Endothelial cell of umbilical vein (primary cell): Measurements from ENCODE around the gene GLB1L2. TPM values are rescaled to one million over a fixed set of nuclear protein-coding genes. Genes with fewer than 3 reads are reported as not detected.

Experiments used
- BruUV-seq: library from RNA; stranded (reverse); fragments of 400-500 nt; replicated peaks from 2 replicates; lab custom pipeline; 2021; lab: Mats Ljungman, UMichigan
- CTCF ChIA-PET: fragments of 300-600, 350-600 bp; sonication (Branson Sonifier 250); formaldehyde crosslinking; loops from one replicate; lab custom pipeline; 2021; ENCODE audit warnings: antibody characterized with exemption, inconsistent platforms; lab: Charles Lee
- POLR2A ChIA-PET: fragments of 300-600, 350-600 bp; sonication (Branson Sonifier 250); formaldehyde crosslinking; loops from one replicate; lab custom pipeline; 2021; ENCODE audit warnings: antibody characterized with exemption, inconsistent platforms; lab: Charles Lee
- DNase-seq: peaks from one replicate; pipeline ENCODE4 v3.0.0-alpha.2; 2011; ENCODE audit warnings: low read depth, low spot score
- FAIRE-seq: peaks from 2 replicates; lab custom pipeline; 2011; peaks lifted over from hg19 to GRCh38; lab: Jason Lieb, UNC
- H2AFZ ChIP-seq: 2 replicates; pipeline ENCODE4 v1.6.0; 2012; ENCODE audit warnings: low read depth, low read length, control low read depth, inconsistent platforms
- H3K27ac ChIP-seq: 2 replicates; pipeline ENCODE4 v1.5.1; 2011; ENCODE audit warnings: low read depth, mild to moderate bottlenecking, control low read depth, low read length, moderate library complexity; ENCODE audit not compliant: insufficient read depth
- H3K27me3 ChIP-seq, 2 experiments: 2 replicates each; pipeline versions ENCODE4 v1.6.0 to v1.6.1; 2011; ENCODE audit warnings: low read length in 2 of 2, mixed read lengths in 1 of 2; ENCODE audit not compliant: control insufficient read depth in 2 of 2, insufficient read depth in 2 of 2
- H3K36me3 ChIP-seq, 2 experiments: 2 replicates in 1 of 2; 3 replicates in 1 of 2; pipeline ENCODE4 v1.5.1; 2011; ENCODE audit warnings: low read length in 2 of 2, mild to moderate bottlenecking in 1 of 2, moderate library complexity in 1 of 2; ENCODE audit not compliant: control insufficient read depth in 2 of 2, insufficient read depth in 2 of 2; ENCODE audit errors: extremely low read depth in 1 of 2
- H3K4me1 ChIP-seq: 3 replicates; pipeline ENCODE4 v1.5.1; 2011; ENCODE audit warnings: mild to moderate bottlenecking, low read length; ENCODE audit not compliant: control insufficient read depth, insufficient read depth; ENCODE audit errors: extremely low read depth
- H3K4me2 ChIP-seq: 2 replicates; pipeline ENCODE4 v1.6.1; 2011; ENCODE audit warnings: low read length, control low read depth, mixed read lengths; ENCODE audit not compliant: insufficient read depth
- H3K4me3 ChIP-seq, 3 experiments: fragments of 200-600 bp in 1 of 3; sonication (generic), shearing (Covaris generic) in 1 of 3; replicated peaks in 1 of 3; 2 replicates each; pipeline ENCODE4 v1.5.1; 2011 to 2016; ENCODE audit warnings: control low read depth in 3 of 3, low read length in 3 of 3, mild to moderate bottlenecking in 2 of 3, inconsistent platforms in 1 of 3, low read depth in 1 of 3, moderate library complexity in 1 of 3; ENCODE audit not compliant: insufficient read depth in 1 of 3
- H3K79me2 ChIP-seq: 2 replicates; pipeline ENCODE4 v1.6.0; 2012; ENCODE audit warnings: low read length, inconsistent platforms; ENCODE audit not compliant: control insufficient read depth, insufficient read depth
- H3K9ac ChIP-seq: replicated peaks from 2 replicates; pipeline ENCODE3; 2011; ENCODE audit warnings: low read length, control low read depth; ENCODE audit not compliant: insufficient read depth; ENCODE audit errors: extremely low read depth
- H3K9me1 ChIP-seq: replicated peaks from 3 replicates; pipeline ENCODE4 v1.6.0; 2011; ENCODE audit warnings: mild to moderate bottlenecking, low read length; ENCODE audit not compliant: control insufficient read depth, insufficient read depth; ENCODE audit errors: extremely low read depth
- H3K9me3 ChIP-seq: replicated peaks from 2 replicates; pipeline ENCODE4 v1.5.1; 2012; ENCODE audit warnings: low read length, inconsistent platforms; ENCODE audit not compliant: control insufficient read depth, insufficient read depth
- H4K20me1 ChIP-seq: replicated peaks from 2 replicates; pipeline ENCODE3; 2011; ENCODE audit warnings: mild to moderate bottlenecking, low read length; ENCODE audit not compliant: control insufficient read depth, insufficient read depth; ENCODE audit errors: extremely low read depth
- EZH2 ChIP-seq: IDR thresholded peaks from 2 replicates; pipeline ENCODE4 v1.6.1; 2012; ENCODE audit warnings: borderline replicate concordance, low read depth, mild to moderate bottlenecking, moderate library complexity, low read length, inconsistent platforms; ENCODE audit not compliant: severe bottlenecking
- FOS ChIP-seq: IDR thresholded peaks from 2 replicates; pipeline ENCODE4 v1.6.1; 2011; ENCODE audit warnings: mild to moderate bottlenecking, low read length, moderate library complexity, borderline replicate concordance; ENCODE audit not compliant: insufficient read depth
- GATA2 ChIP-seq: IDR thresholded peaks from 2 replicates; pipeline ENCODE4 v1.7.0; 2011; ENCODE audit warnings: low read depth, mild to moderate bottlenecking, moderate library complexity, mixed read lengths, low read length; ENCODE audit not compliant: insufficient read length, insufficient read depth
- JUN ChIP-seq: IDR thresholded peaks from 2 replicates; pipeline ENCODE4 v1.6.1; 2011; ENCODE audit warnings: borderline replicate concordance, low read depth; ENCODE audit not compliant: insufficient read length, insufficient read depth
- MYC ChIP-seq: IDR thresholded peaks from one replicate; pipeline ENCODE4 v1.6.1; 2011; ENCODE audit warnings: mild to moderate bottlenecking, low read depth, low read length
- POLR2A ChIP-seq: IDR thresholded peaks from 2 replicates; pipeline ENCODE4 v1.6.1; 2012; ENCODE audit warnings: low read depth, mild to moderate bottlenecking, control low read depth, low read length
- POLR2AphosphoS5 ChIP-seq: IDR thresholded peaks from 2 replicates; pipeline ENCODE4 v1.6.1; 2012; ENCODE audit warnings: low read depth, mild to moderate bottlenecking, control low read depth, low read length, moderate library complexity; ENCODE audit not compliant: insufficient read depth
- dilution Hi-C: fragments of 300-500 bp; cut with MboI; formaldehyde crosslinking; loops from one replicate; pipeline ENCODE4 v1.15.0; 2019; ENCODE audit warnings: low sequenced_read_pairs; ENCODE audit not compliant: extremely low pct_ligation_motif_present
- intact Hi-C: fragments of 100-400 bp; cut with micrococcal nuclease; formaldehyde crosslinking; loops from one replicate; pipeline ENCODE4 v1.10.0; 2022
- polyA plus RNA-seq, 4 experiments: library from polyadenylated mRNA; depleted of rRNA in 3 of 4; stranded (reverse) in 3 of 4; unstranded in 1 of 4; fragments of >200 nt; gene quantifications; 2 replicates each; pipeline versions ENCODE4 v1.2.1 to v1.2.3, GENCODE V29; 2011 to 2012; ENCODE audit warnings: missing spikeins in 1 of 4
- total RNA-seq: library from RNA; stranded (reverse); gene quantifications from 2 replicates; pipeline ENCODE4 v1.2.3, GENCODE V29; 2021
- TF ChIP-seq, protein P1 (sequence below): IDR thresholded peaks from 2 replicates; pipeline ENCODE4 v1.6.1; 2011; ENCODE audit not compliant: insufficient read depth, insufficient read length
- TF ChIP-seq, protein P2 (sequence below), 2 donors: IDR thresholded peaks; 1 replicate in 1 of 2; 2 replicates in 1 of 2; pipeline ENCODE4 v1.5.1; 2011; ENCODE audit warnings: low read length in 2 of 2, mild to moderate bottlenecking in 2 of 2, moderate library complexity in 2 of 2, control low read depth in 1 of 2, inconsistent platforms in 1 of 2, low read depth in 1 of 2; ENCODE audit not compliant: insufficient read depth in 1 of 2; ENCODE audit errors: extremely low read depth in 1 of 2

Gene GLB1L2
- total and polyA plus RNA-seq, 2 donors (not counting 3 experiments of a cell fraction or from before 2014, with no cell fraction given): 0.55 to 0.59 TPM

DNA sequence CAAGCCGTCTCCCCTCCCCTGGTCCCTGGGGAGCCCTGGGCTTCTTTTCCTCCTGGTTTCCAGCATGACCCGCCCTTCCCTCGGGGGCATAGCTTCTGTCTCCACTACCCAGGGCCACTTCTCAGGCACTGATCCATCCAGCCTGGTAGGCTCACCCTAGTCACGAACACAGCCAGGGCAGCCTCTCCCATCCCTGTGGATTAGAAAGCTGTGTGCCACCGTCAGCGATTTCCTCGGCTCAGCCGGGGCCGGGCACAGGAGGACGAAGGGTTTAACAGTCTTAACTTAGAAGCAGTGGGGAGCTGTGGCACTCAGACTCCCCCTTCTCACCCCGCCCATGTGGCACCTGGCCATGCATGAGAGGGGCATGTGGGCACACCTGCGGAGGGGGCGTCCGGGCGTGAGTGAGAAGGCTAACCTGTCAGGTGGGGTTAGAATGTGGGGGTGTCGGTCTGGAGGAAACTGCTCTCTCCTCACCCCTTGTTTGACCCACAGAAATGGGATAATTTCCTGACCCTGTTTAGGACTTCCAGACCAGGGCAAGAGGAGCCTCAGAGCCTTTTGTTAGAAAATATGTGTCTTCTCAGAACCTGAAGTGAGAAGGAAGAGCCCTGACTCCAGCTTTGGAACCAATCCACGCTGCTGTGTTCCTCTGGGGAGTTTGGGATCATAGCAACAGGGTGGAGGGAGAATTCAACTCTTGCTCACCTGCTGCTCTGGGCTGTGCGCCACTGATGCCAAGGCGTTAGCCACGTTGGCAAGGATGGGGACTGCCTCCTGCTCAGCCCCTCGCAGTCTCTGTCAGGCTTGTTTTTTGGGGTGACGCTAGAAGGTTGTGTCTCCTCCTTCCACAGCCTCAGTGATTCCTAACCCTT, 14.6 kb downstream of the GLB1L2 start:
- no peak for TF ChIP-seq POLR2AphosphoS5
- TF ChIP-seq GATA2: no peak
- TF ChIP-seq, protein P1, sequence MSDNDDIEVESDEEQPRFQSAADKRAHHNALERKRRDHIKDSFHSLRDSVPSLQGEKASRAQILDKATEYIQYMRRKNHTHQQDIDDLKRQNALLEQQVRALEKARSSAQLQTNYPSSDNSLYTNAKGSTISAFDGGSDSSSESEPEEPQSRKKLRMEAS: no peak
- TF ChIP-seq MYC: no peak
- TF ChIP-seq, protein P2, sequence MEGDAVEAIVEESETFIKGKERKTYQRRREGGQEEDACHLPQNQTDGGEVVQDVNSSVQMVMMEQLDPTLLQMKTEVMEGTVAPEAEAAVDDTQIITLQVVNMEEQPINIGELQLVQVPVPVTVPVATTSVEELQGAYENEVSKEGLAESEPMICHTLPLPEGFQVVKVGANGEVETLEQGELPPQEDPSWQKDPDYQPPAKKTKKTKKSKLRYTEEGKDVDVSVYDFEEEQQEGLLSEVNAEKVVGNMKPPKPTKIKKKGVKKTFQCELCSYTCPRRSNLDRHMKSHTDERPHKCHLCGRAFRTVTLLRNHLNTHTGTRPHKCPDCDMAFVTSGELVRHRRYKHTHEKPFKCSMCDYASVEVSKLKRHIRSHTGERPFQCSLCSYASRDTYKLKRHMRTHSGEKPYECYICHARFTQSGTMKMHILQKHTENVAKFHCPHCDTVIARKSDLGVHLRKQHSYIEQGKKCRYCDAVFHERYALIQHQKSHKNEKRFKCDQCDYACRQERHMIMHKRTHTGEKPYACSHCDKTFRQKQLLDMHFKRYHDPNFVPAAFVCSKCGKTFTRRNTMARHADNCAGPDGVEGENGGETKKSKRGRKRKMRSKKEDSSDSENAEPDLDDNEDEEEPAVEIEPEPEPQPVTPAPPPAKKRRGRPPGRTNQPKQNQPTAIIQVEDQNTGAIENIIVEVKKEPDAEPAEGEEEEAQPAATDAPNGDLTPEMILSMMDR (IDR thresholded peaks at IDR 0.05; ENCODE audit: extremely low read depth in 1 of 2, insufficient read depth in 1 of 2, low read depth in 1 of 2, low read length in 2 of 2): no peak
- no peak for TF ChIP-seq FOS
- TF ChIP-seq POLR2A: no peak
- no peak for TF ChIP-seq JUN
- no peak for TF ChIP-seq EZH2
- H3K79me2 ChIP-seq: no peaks in the 10 kb centered on the region
- H2AFZ ChIP-seq: no peak overlapping the region
- H3K27me3 ChIP-seq: no peaks in the 10 kb centered on the region
- H3K9me1 ChIP-seq: no peaks in the 10 kb centered on the region
- intact Hi-C loops: no loop called here
- dilution Hi-C loops: no loop called here
- no TSS peak for BruUV-seq
- no peak overlapping the region for H3K4me2 ChIP-seq
- no peak overlapping the region for H3K9ac ChIP-seq
- ChIA-PET POLR2A (no interaction called here), CTCF (no interaction called here)
- H3K4me3 ChIP-seq: no peak overlapping the region
- H3K4me1 ChIP-seq: no peaks in the 10 kb centered on the region
- FAIRE-seq: no peak
- no peaks in the 10 kb centered on the region for H3K9me3 ChIP-seq
- H4K20me1 ChIP-seq: no peaks in the 10 kb centered on the region
- H3K27ac ChIP-seq: no peak overlapping the region
- no peak for DNase-seq
- H3K36me3 ChIP-seq: no peaks in the 10 kb centered on the region
